Activated CD4-positive, alpha-beta T cell treated with anti-CD3 and anti-CD28 coated beads for 36 hours (primary cell): ENCODE measurements around the gene RNFT2. TPM values are rescaled to one million over a fixed set of nuclear protein-coding genes. Genes with fewer than 3 reads are reported as not detected.

ENCODE experiments used
- ATAC-seq: fragments of 200-7000 bp; cut with Tn5 transposase; one replicate; pipeline ENCODE4 v1.10.0; 2021; ENCODE audit warnings: mild to moderate bottlenecking, moderate library complexity
- CTCF ChIA-PET: fragments of 350-600 bp; sonication (Branson Sonifier 250); formaldehyde crosslinking; loops from one replicate; lab custom pipeline; 2021; ENCODE audit warnings: antibody characterized with exemption; lab: Charles Lee
- POLR2A ChIA-PET: fragments of 350-600 bp; sonication (Branson Sonifier 250); formaldehyde crosslinking; loops from one replicate; lab custom pipeline; 2021; ENCODE audit warnings: antibody characterized with exemption, inconsistent platforms; lab: Charles Lee
- DNase-seq: peaks from one replicate; pipeline ENCODE4 v3.0.0-alpha.2; 2020
- H3K27ac Mint-ChIP-seq: one replicate; pipeline ENCODE4 v1.8.0; 2021; ENCODE audit warnings: mixed read lengths
- H3K27me3 Mint-ChIP-seq: one replicate; pipeline ENCODE4 v1.8.0; 2021; ENCODE audit warnings: mixed read lengths
- H3K36me3 Mint-ChIP-seq: one replicate; pipeline ENCODE4 v1.8.0; 2021; ENCODE audit warnings: low read depth, mixed read lengths
- H3K4me1 Mint-ChIP-seq: one replicate; pipeline ENCODE4 v1.8.0; 2021; ENCODE audit warnings: mixed read lengths
- H3K4me3 Mint-ChIP-seq: one replicate; pipeline ENCODE4 v1.8.0; 2021; ENCODE audit warnings: mild to moderate bottlenecking, moderate library complexity, mixed read lengths
- H3K9me3 Mint-ChIP-seq: one replicate; pipeline ENCODE4 v1.8.0; 2021; ENCODE audit warnings: low read depth, mixed read lengths
- intact Hi-C, 2 experiments: fragments of 100-400 bp; cut with DNase I in 1 of 2; cut with micrococcal nuclease in 1 of 2; formaldehyde crosslinking; loops; one replicate each; pipeline versions ENCODE4 v1.14.2 to v1.15.1; 2022 to 2024; cut with DNase I, micrococcal nuclease
- total RNA-seq, 2 experiments: library from RNA; stranded (reverse); gene quantifications; one replicate each; pipeline ENCODE4 v1.2.3, GENCODE V29; 2021

RNFT2 gene, protein sequence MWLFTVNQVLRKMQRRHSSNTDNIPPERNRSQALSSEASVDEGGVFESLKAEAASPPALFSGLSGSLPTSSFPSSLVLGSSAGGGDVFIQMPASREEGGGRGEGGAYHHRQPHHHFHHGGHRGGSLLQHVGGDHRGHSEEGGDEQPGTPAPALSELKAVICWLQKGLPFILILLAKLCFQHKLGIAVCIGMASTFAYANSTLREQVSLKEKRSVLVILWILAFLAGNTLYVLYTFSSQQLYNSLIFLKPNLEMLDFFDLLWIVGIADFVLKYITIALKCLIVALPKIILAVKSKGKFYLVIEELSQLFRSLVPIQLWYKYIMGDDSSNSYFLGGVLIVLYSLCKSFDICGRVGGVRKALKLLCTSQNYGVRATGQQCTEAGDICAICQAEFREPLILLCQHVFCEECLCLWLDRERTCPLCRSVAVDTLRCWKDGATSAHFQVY
- total RNA-seq: 10 to 100 TPM; 14.7 to 15.0 TPM

GRCh38 chr12:116737774-116738657, at the start of gene RNFT2, which contains the start of gene SPRING1:
TSS of gene RNFT2 (plus strand) at chr12:116738315. CDS start at chr12:116740498, 2,183 bp downstream.
TSS of gene SPRING1 (minus strand) at chr12:116738069. CDS start at chr12:116737900, 169 bp downstream.
- peak within 1 kb of the TSS; percentile 85 for H3K4me3 Mint-ChIP-seq
- no peaks in the 10 kb centered on the region for H3K9me3 Mint-ChIP-seq
- peak; percentile 99 for ATAC-seq
- peaks cover 15% of the 10 kb centered on the region for H3K36me3 Mint-ChIP-seq
- peak within 1 kb of the TSS; percentile 61 for H3K27ac Mint-ChIP-seq
- ChIA-PET POLR2A (no interaction called here), CTCF (no interaction called here)
- intact Hi-C loops: loop anchor here (1.0 to 10.0 kb wide), 12 partner anchors 81 to 1635 kb away; partner anchors contain the start of genes FBXO21 (in 2 of the 2), MED13L (in 1 of the 2), RFC5 (in 1 of the 2) and TAOK3 (in 1 of the 2)
- DNase-seq: peak; percentile 99
- peaks cover 22% of the 10 kb centered on the region for H3K4me1 Mint-ChIP-seq
- no peaks in the 10 kb centered on the region for H3K27me3 Mint-ChIP-seq

DNA sequence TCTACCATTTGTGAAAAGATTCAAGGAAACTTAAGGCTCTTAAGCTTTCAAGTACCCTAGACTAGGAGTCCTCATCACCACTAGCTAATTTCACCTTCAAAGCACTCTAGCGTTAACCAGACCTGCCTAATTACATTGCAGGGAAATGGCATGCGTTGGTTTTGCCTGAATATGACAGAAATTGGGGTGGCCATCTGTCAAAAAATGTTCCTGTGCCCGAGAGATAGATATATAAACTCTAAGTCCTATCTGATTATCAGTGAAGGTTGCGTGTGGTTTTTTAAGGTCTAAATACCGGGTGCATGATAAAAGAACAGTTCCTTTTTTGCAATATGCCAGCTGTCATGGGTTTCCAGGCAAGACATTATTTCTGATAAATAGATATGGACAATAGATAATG, 48.6 kb upstream of the RNFT2 start:
- H3K9me3 Mint-ChIP-seq: no peaks in the 10 kb centered on the region
- H3K4me3 Mint-ChIP-seq: no peak overlapping the region
- no peaks in the 10 kb centered on the region for H3K4me1 Mint-ChIP-seq
- no peak for DNase-seq
- H3K27me3 Mint-ChIP-seq: peaks cover 17% of the 10 kb centered on the region
- no peak for ATAC-seq
- ChIA-PET CTCF (interaction anchor here (0.6 kb wide), 1 partner anchor 384 kb away, joined by 4 read pairs; no protein-coding TSS in a partner anchor), POLR2A (no interaction called here)
- intact Hi-C loops: no loop called here
- H3K27ac Mint-ChIP-seq: no peak overlapping the region
- H3K36me3 Mint-ChIP-seq: no peaks in the 10 kb centered on the region

DNA sequence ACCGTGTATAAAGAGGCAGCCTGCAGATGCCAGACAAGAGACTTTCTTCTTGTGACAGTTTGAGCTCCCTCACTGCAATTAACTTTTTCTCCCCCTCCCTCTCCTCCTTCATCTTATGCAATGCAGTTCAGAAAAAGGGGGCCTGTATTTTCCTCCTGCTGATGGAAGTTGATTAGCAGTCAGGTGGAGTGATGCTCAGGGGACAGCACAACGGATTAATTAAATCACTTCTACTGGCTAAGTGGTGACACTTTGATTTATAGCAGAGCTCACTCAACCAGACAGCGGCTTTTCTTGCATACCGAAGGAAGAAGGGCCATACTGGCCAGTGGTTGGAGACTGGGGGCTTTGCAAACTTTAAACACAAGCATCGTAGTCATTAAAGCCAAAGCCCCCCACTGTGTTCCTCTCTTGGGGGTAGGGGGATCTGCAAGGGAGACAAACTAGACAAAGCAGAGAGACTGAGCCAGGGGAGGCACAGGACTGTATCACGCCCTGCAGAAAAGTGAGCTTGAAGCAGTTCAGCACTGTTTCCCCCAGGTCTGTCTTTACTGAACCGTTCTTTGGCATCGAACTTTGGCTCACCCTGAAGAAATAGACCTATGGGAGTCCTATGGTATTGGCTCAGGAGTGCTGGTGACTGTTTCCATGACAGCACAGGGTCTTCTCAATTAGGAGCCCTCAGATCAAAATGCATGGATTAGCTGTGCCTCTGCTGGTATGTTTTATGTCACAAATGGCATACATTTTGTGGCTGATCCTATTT, 48.0 kb upstream of the RNFT2 start:
- Mint-ChIP-seq H3K36me3 (no peaks in the 10 kb centered on the region), H3K4me3 (no peak overlapping the region), H3K4me1 (peaks cover 3% of the 10 kb centered on the region), H3K27ac (no peak overlapping the region), H3K27me3 (peaks cover 23% of the 10 kb centered on the region), H3K9me3 (no peaks in the 10 kb centered on the region)
- CTCF ChIA-PET: interaction anchor here (0.6 to 2.3 kb wide), 5 partner anchors 14 to 384 kb away, joined by 4 to 11 read pairs (median 4); no protein-coding TSS in a partner anchor
- POLR2A ChIA-PET: no interaction called here
- ATAC-seq (no peak), DNase-seq (no peak)
- intact Hi-C loops: no loop called here

DNA sequence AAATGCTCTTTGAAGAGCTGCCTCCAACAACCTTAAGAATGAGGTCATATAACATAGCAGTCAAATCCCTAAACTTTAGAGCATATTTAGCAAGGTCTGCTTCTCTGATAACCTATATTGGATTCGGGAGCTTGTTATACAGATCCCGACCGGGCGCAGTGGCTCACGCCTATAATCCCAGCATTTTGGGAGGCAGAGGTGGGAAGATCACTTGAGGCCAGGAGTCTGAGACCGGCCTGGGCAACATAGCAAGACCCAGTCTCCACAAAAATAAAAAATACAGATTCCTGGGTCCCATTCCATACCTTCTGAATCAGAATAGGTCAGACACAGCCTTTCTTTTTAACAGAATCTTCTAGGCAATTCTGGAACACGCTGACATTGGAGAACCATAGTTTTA, 46.9 kb upstream of the RNFT2 start:
- ATAC-seq (no peak), DNase-seq (no peak)
- peaks cover 3% of the 10 kb centered on the region for H3K4me1 Mint-ChIP-seq
- H3K27ac Mint-ChIP-seq: no peak overlapping the region
- no peak overlapping the region for H3K4me3 Mint-ChIP-seq
- ChIA-PET POLR2A (no interaction called here), CTCF (interaction anchor here (0.6 to 2.3 kb wide), 5 partner anchors 9 to 354 kb away, joined by 3 to 11 read pairs (median 4); no protein-coding TSS in a partner anchor)
- H3K36me3 Mint-ChIP-seq: no peaks in the 10 kb centered on the region
- peaks cover 27% of the 10 kb centered on the region for H3K27me3 Mint-ChIP-seq
- intact Hi-C loops: no loop called here
- no peaks in the 10 kb centered on the region for H3K9me3 Mint-ChIP-seq

- Mint-ChIP-seq H3K27ac (no peak overlapping the region), H3K4me1 (peaks cover 3% of the 10 kb centered on the region), H3K27me3 (peaks cover 27% of the 10 kb centered on the region), H3K36me3 (no peaks in the 10 kb centered on the region), H3K4me3 (no peak overlapping the region), H3K9me3 (no peaks in the 10 kb centered on the region)
- intact Hi-C loops: no loop called here
- ChIA-PET CTCF (interaction anchor here (1.0 to 2.3 kb wide), 3 partner anchors 9 to 17 kb away, joined by 3 to 11 read pairs (median 9); no protein-coding TSS in a partner anchor), POLR2A (no interaction called here)
- DNase-seq (no peak), ATAC-seq (no peak)
Measured at GRCh38 chr12:116691636-116692035, 46.5 kb upstream of the RNFT2 start.

GRCh38 chr12:116692605-116693004, 45.5 kb upstream of the RNFT2 start:
- ChIA-PET CTCF (interaction anchor here (0.6 to 1.8 kb wide), 3 partner anchors 11 to 703 kb away, joined by 3 to 7 read pairs (median 3); no protein-coding TSS in a partner anchor), POLR2A (no interaction called here)
- Mint-ChIP-seq H3K4me3 (no peak overlapping the region), H3K9me3 (no peaks in the 10 kb centered on the region), H3K27ac (no peak overlapping the region), H3K27me3 (peaks cover 27% of the 10 kb centered on the region), H3K36me3 (no peaks in the 10 kb centered on the region), H3K4me1 (peaks cover 3% of the 10 kb centered on the region)
- no peak for DNase-seq
- no peak for ATAC-seq
- intact Hi-C loops: no loop called here

- POLR2A ChIA-PET: no interaction called here
- Mint-ChIP-seq H3K27me3 (peaks cover 27% of the 10 kb centered on the region), H3K9me3 (no peaks in the 10 kb centered on the region), H3K36me3 (no peaks in the 10 kb centered on the region), H3K4me1 (peaks cover 3% of the 10 kb centered on the region), H3K27ac (no peak overlapping the region), H3K4me3 (no peak overlapping the region)
- intact Hi-C loops: no loop called here
- CTCF ChIA-PET: interaction anchor here (0.6 to 1.8 kb wide), 3 partner anchors 10 to 704 kb away, joined by 3 to 7 read pairs (median 3); no protein-coding TSS in a partner anchor
- DNase-seq (no peak), ATAC-seq (no peak)
Measured at GRCh38 chr12:116693286-116694227, 44.6 kb upstream of the RNFT2 start.

DNA sequence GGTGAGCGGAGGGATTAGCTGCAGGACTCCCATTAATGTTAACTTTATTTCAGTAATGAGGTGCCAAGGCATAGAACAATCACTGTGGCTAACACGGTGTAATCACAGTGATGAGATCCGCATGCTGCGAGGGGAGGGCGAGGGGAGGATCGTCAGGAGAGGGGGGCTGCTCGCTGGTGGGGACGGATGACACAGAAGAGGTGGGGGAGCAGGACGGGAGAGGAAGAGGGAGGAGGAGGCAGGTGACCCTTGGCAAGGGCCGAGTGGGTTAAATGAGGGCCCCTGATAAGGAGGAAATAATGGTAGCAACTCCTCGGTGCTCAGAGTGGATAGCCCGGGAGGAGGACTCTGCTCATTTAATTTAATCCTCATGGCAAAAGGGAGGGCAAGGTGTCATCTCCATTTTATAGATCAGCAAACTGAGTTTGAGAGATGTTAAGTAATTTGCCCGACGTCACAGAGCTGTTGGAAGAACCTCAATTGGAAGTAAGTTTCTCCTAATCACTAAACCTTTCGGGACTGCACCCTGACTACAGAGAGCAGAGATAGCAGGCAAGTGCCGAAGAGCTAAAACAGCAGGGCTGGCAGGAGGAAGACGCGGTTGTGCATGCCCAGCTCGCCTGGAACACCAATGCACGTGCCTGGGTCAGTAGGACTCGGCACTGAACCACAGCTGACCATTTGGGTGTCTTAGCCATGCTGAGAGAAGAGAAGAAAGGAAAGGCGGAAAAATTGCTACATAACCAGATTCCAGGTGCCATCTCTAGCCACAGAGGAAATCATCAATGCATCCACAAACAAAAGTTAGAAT, 43.3 kb upstream of the RNFT2 start:
- Mint-ChIP-seq H3K27ac (no peak overlapping the region), H3K27me3 (peaks cover 27% of the 10 kb centered on the region), H3K4me3 (no peak overlapping the region), H3K9me3 (no peaks in the 10 kb centered on the region), H3K4me1 (peaks cover 3% of the 10 kb centered on the region), H3K36me3 (no peaks in the 10 kb centered on the region)
- no peak for DNase-seq
- intact Hi-C loops: no loop called here
- POLR2A ChIA-PET: no interaction called here
- CTCF ChIA-PET: no interaction called here
- ATAC-seq: no peak

- no peaks in the 10 kb centered on the region for H3K36me3 Mint-ChIP-seq
- peaks cover 3% of the 10 kb centered on the region for H3K4me1 Mint-ChIP-seq
- ChIA-PET POLR2A (no interaction called here), CTCF (no interaction called here)
- no peak overlapping the region for H3K4me3 Mint-ChIP-seq
- DNase-seq (no peak), ATAC-seq (no peak)
- H3K27ac Mint-ChIP-seq: no peak overlapping the region
- H3K27me3 Mint-ChIP-seq: peaks cover 27% of the 10 kb centered on the region
- no peaks in the 10 kb centered on the region for H3K9me3 Mint-ChIP-seq
- intact Hi-C loops: no loop called here
Measured at GRCh38 chr12:116695464-116695725, 42.7 kb upstream of the RNFT2 start.
